Activated gamma-delta T cell (primary cell): ENCODE measurements around the gene INAFM2.

Experiments used
- DNase-seq: peaks from one replicate; lab custom pipeline; 2025; lab: John Stamatoyannopoulos, UW

The INAFM2 gene

GRCh38 chr15:40363611-40364010 is 40.1 kb downstream of the INAFM2 start:
- no peak for DNase-seq

GRCh38 chr15:40364251-40364650 is 40.8 kb downstream of the INAFM2 start:
- DNase-seq: no peak

GRCh38 chr15:40365016-40365415 is 41.5 kb downstream of the INAFM2 start:
- no peak for DNase-seq

- no peak for DNase-seq
Measured at GRCh38 chr15:40365624-40366456, 42.3 kb downstream of the INAFM2 start.

GRCh38 chr15:40366457-40367370 is 43.2 kb downstream of the INAFM2 start:
- DNase-seq: no peak

GRCh38 chr15:40367371-40367685 is 43.8 kb downstream of the INAFM2 start:
- DNase-seq: no peak

- peak; percentile 80 for DNase-seq
Measured at GRCh38 chr15:40367686-40368611, 44.5 kb downstream of the INAFM2 start.

GRCh38 chr15:40368719-40369473 is 45.4 kb downstream of the INAFM2 start:
- no peak for DNase-seq

- no peak for DNase-seq
Measured at GRCh38 chr15:40369474-40369869, 46.0 kb downstream of the INAFM2 start.

GRCh38 chr15:40369971-40370370 is 46.5 kb downstream of the INAFM2 start:
- DNase-seq: no peak

- no peak for DNase-seq
Measured at GRCh38 chr15:40372981-40373380, 49.5 kb downstream of the INAFM2 start.
